Head of caudate nucleus (tissue), 42 donors: ENCODE results near the gene TRRAP.

Experiments
- DNase-seq, 42 donors: peaks; one replicate each; pipeline versions ENCODE4 v3.0.0 to v3.0.0-alpha.2; 2020 to 2021; ENCODE audit warnings: mixed read lengths in 7 of 42
- intact Hi-C: fragments of 100-400 bp; cut with DNase I; formaldehyde crosslinking; loops from one replicate; pipeline ENCODE4 v1.15.0; 2022

The TRRAP gene

GRCh38 chr7:99061001-99061776, 182.9 kb downstream of the TRRAP start:
- intact Hi-C loops = no loop called here
- DNase-seq = no peak
